HL-60/S4 treated with retinoic acid at 250 ng/mL for 4 days and 3 days (cell line): Measurements from ENCODE around the gene LLCFC1.

Experiments used
- in situ Hi-C: fragments of 300-500 bp; cut with MboI; formaldehyde crosslinking; loops from 2 replicates; pipeline ENCODE4 v1.7.0; 2022; ENCODE audit warnings: low sequenced_read_pairs

Gene LLCFC1

GRCh38 chr7:142940966-142941535, 1.8 kb downstream of the LLCFC1 start:
- in situ Hi-C loops = no loop called here

- in situ Hi-C loops = no loop called here
Measured at GRCh38 chr7:142941541-142941940, 2.3 kb downstream of the LLCFC1 start.

- in situ Hi-C loops = no loop called here
Measured at GRCh38 chr7:142942746-142943145, 3.5 kb downstream of the LLCFC1 start.

GRCh38 chr7:142943706-142944268, 4.5 kb downstream of the LLCFC1 start:
- in situ Hi-C loops = no loop called here

- in situ Hi-C loops = no loop called here
Measured at GRCh38 chr7:142945001-142945400, 5.7 kb downstream of the LLCFC1 start.

- in situ Hi-C loops = no loop called here
Measured at GRCh38 chr7:142948603-142949002, 9.3 kb downstream of the LLCFC1 start.

- in situ Hi-C loops = no loop called here
Measured at GRCh38 chr7:142950235-142950634, 11.0 kb downstream of the LLCFC1 start.

GRCh38 chr7:142954680-142955268, 15.5 kb downstream of the LLCFC1 start:
- in situ Hi-C loops = no loop called here

- in situ Hi-C loops = no loop called here
Measured at GRCh38 chr7:142956951-142957623, 17.8 kb downstream of the LLCFC1 start.

GRCh38 chr7:142957723-142958122, 18.4 kb downstream of the LLCFC1 start:
- in situ Hi-C loops = no loop called here

- in situ Hi-C loops = no loop called here
Measured at GRCh38 chr7:142959202-142959601, 19.9 kb downstream of the LLCFC1 start.

GRCh38 chr7:142960955-142961512, 21.8 kb downstream of the LLCFC1 start:
- in situ Hi-C loops = no loop called here

- in situ Hi-C loops = no loop called here
Measured at GRCh38 chr7:142961595-142961972, 22.3 kb downstream of the LLCFC1 start.

- in situ Hi-C loops = no loop called here
Measured at GRCh38 chr7:142961973-142962926, 23.0 kb downstream of the LLCFC1 start, which contains the start of gene KEL. KEL (minus strand) TSS chr7:142962363; CDS start chr7:142962206, 157 bp downstream.

- in situ Hi-C loops = no loop called here
Measured at GRCh38 chr7:142962991-142963390, 23.7 kb downstream of the LLCFC1 start.

GRCh38 chr7:142963993-142964392, 24.7 kb downstream of the LLCFC1 start:
- in situ Hi-C loops = no loop called here

- in situ Hi-C loops = no loop called here
Measured at GRCh38 chr7:142964502-142965246, 25.4 kb downstream of the LLCFC1 start.

- in situ Hi-C loops = no loop called here
Measured at GRCh38 chr7:142968229-142968628, 28.9 kb downstream of the LLCFC1 start.

- in situ Hi-C loops = no loop called here
Measured at GRCh38 chr7:142969183-142969582, 29.9 kb downstream of the LLCFC1 start.

GRCh38 chr7:142974626-142975025, 35.3 kb downstream of the LLCFC1 start:
- in situ Hi-C loops = no loop called here
